Measurements from ENCODE around the gene ANKRD49.

ANKRD49 gene

GRCh38 chr11:94511932-94512781, 18.4 kb downstream of the ANKRD49 start, which contains the start of gene C11orf97:
C11orf97 (plus strand) TSS chr11:94512461; CDS start chr11:94512529, 68 bp downstream.
- no peak for DNase-seq

- DNase-seq: peak; percentile 81
These were observed 19.3 kb downstream of the ANKRD49 start for GRCh38 chr11:94513091-94513490.

GRCh38 chr11:94515398-94515797, 21.6 kb downstream of the ANKRD49 start:
- DNase-seq: no peak

GRCh38 chr11:94516725-94517124, 22.9 kb downstream of the ANKRD49 start:
- DNase-seq: no peak

- no peak for DNase-seq
These were observed 24.5 kb downstream of the ANKRD49 start for GRCh38 chr11:94518300-94518699.

- no peak for DNase-seq
These were observed 25.8 kb downstream of the ANKRD49 start for GRCh38 chr11:94519478-94520084.

GRCh38 chr11:94521684-94522083, 27.9 kb downstream of the ANKRD49 start:
- DNase-seq: no peak

- no peak for DNase-seq
These were observed 30.6 kb downstream of the ANKRD49 start for GRCh38 chr11:94524341-94524740.

- DNase-seq: no peak
These were observed 32.0 kb downstream of the ANKRD49 start for GRCh38 chr11:94525546-94526324.

GRCh38 chr11:94526645-94527438, 33.1 kb downstream of the ANKRD49 start:
- no peak for DNase-seq

GRCh38 chr11:94528551-94528950, 34.8 kb downstream of the ANKRD49 start:
- DNase-seq: no peak

- DNase-seq: no peak
These were observed 38.4 kb downstream of the ANKRD49 start for GRCh38 chr11:94532211-94532610.

- DNase-seq: no peak
These were observed 39.4 kb downstream of the ANKRD49 start for GRCh38 chr11:94533206-94533605.

GRCh38 chr11:94533696-94534630, 40.2 kb downstream of the ANKRD49 start:
- DNase-seq: no peak

- DNase-seq: no peak
These were observed 42.6 kb downstream of the ANKRD49 start for GRCh38 chr11:94536386-94536785.

- no peak for DNase-seq
These were observed 43.3 kb downstream of the ANKRD49 start for GRCh38 chr11:94537031-94537600.

- DNase-seq: no peak
These were observed 45.6 kb downstream of the ANKRD49 start for GRCh38 chr11:94539420-94539819.

GRCh38 chr11:94543695-94544645, 50.2 kb downstream of the ANKRD49 start, which contains the start of gene FUT4:
FUT4 (plus strand) TSS chr11:94543921; CDS start chr11:94544134, 213 bp downstream.
- DNase-seq: no peak

- DNase-seq: no peak
These were observed 51.0 kb downstream of the ANKRD49 start for GRCh38 chr11:94544646-94545263.

Data from NCI-H1436 treated with DMSO at 0.1 percent for 48 hours (cell line).